Mucosa of stomach (tissue), 1 donor: ENCODE measurements around the gene STAG3.
"Not testable (repeated sequence)": the region's sequence is repeated elsewhere in the genome, so short reads cannot be mapped to it uniquely, and the experiment has no call there.

ENCODE experiments used
- H3K27me3 ChIP-seq: one replicate; pipeline ENCODE4 v1.7.0; 2013; ENCODE audit warnings: mild to moderate bottlenecking, low read length; ENCODE audit not compliant: control insufficient read depth, insufficient read depth
- H3K36me3 ChIP-seq: one replicate; pipeline ENCODE4 v1.7.0; 2013; ENCODE audit warnings: low read length; ENCODE audit not compliant: control insufficient read depth, insufficient read depth
- H3K4me1 ChIP-seq: one replicate; pipeline ENCODE4 v1.7.0; 2013; ENCODE audit warnings: mild to moderate bottlenecking, low read length; ENCODE audit not compliant: control insufficient read depth, insufficient read depth
- H3K4me3 ChIP-seq: one replicate; pipeline ENCODE4 v1.7.0; 2013; ENCODE audit warnings: low read length
- H3K9ac ChIP-seq: one replicate; pipeline ENCODE4 v1.7.0; 2013; ENCODE audit warnings: mild to moderate bottlenecking, low read length, moderate library complexity
- H3K9me3 ChIP-seq: one replicate; pipeline ENCODE4 v1.7.0; 2013; ENCODE audit warnings: mild to moderate bottlenecking, low read length, moderate library complexity; ENCODE audit not compliant: control insufficient read depth
- donor health status: Pancreatic carcinoma.

STAG3 gene

DNA sequence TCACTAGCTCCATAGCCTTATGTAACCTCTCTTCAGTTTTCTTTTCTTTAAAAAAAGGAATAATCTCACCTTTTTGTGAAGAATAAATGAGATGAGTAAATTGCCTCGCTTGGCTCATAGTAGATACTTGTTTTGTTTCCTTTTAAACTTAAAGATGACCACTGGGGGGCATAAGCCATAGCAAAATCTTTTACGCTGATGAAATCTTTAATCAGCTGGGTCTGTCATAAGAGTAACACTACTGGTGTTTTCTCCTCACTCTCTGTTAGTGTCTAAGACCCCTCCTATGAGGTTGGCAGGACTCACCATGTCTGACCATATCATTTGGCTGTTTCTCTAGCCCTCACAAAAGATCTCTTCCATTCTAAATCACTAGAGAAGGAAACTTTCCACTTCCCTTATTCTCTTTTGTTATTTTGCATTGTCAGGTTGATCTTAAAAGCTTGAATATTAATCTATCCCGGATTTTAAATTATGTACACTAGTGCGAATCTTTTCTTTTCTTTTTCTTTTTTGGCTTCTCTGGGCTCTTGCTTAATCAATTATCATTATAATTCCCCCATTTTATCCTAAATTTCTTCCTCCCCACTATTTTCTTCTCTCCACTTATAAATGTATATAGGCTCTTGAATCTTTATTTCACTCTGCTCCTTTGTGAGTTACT lies 12.5 kb downstream of the STAG3 start:
- Histone ChIP-seq H3K36me3 (no peaks in the 10 kb centered on the region), H3K27me3 (no peaks in the 10 kb centered on the region), H3K9ac (no peak overlapping the region), H3K9me3 (no peaks in the 10 kb centered on the region), H3K4me1 (no peaks in the 10 kb centered on the region), H3K4me3 (no peak overlapping the region)

GRCh38 chr7:100191775-100192174 lies 14.1 kb downstream of the STAG3 start:
- H3K9me3 ChIP-seq, result no peaks in the 10 kb centered on the region
- no peak overlapping the region for H3K4me3 ChIP-seq
- no peaks in the 10 kb centered on the region for H3K4me1 ChIP-seq
- no peaks in the 10 kb centered on the region for H3K27me3 ChIP-seq
- H3K36me3 ChIP-seq, result no peaks in the 10 kb centered on the region
- H3K9ac ChIP-seq, result no peak overlapping the region

- not testable (repeated sequence) for H3K4me1 ChIP-seq, H3K27me3 ChIP-seq, H3K9me3 ChIP-seq, H3K4me3 ChIP-seq, H3K9ac ChIP-seq, H3K36me3 ChIP-seq
Observed at GRCh38 chr7:100192281-100192862, 14.7 kb downstream of the STAG3 start.

- Histone ChIP-seq H3K9me3 (no peaks in the 10 kb centered on the region), H3K4me3 (no peak overlapping the region), H3K36me3 (no peaks in the 10 kb centered on the region), H3K27me3 (no peaks in the 10 kb centered on the region), H3K9ac (no peak overlapping the region), H3K4me1 (no peaks in the 10 kb centered on the region)
Observed at GRCh38 chr7:100192969-100193368, 15.3 kb downstream of the STAG3 start.

DNA sequence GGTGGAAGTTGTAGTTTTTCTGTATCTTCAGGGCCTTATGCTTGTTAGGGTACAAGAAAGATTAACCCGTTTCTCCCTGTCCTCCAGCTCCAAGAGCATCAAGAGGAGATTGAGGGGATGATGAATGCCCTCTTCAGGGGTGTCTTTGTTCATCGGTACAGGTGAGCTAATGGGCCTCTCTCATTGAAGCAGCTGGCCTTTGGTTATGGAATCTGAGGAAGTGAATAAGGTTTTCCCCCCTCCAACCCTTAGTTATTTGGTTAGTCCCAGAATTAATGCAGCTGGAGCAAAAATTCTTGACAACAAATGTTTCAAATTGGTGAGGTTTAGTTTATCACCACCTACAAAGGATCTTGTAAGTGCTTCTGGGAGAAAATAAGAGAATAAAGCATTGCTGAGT lies 17.5 kb downstream of the STAG3 start:
- Histone ChIP-seq H3K9ac (no peak overlapping the region), H3K36me3 (no peaks in the 10 kb centered on the region), H3K4me3 (no peak overlapping the region), H3K27me3 (peaks cover 3% of the 10 kb centered on the region), H3K4me1 (no peaks in the 10 kb centered on the region), H3K9me3 (no peaks in the 10 kb centered on the region)

GRCh38 chr7:100195901-100196322 lies 18.2 kb downstream of the STAG3 start:
- not testable (repeated sequence) for H3K9ac ChIP-seq, H3K4me3 ChIP-seq

DNA sequence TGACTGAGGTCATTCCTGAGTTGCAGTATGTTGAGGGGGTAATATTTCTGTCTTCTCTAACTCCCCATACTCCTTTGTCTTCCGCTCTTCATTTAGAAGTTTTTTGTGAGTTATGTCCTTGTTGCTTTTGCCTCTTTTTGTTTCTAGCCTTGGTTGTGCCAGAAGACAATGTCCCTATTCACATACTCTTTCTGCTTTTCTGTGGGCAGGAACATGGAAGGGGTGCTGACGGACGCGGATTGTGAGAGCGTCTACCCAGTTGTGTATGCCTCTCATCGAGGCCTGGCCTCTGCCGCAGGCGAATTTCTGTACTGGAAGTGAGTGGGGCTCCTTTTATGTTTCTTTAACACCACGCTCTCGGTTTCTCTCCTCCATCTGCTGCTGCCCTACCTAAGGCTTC lies 20.5 kb downstream of the STAG3 start:
- H3K27me3 ChIP-seq, result peaks cover 19% of the 10 kb centered on the region
- H3K36me3 ChIP-seq, result no peaks in the 10 kb centered on the region
- H3K4me3 ChIP-seq, result no peak overlapping the region
- no peak overlapping the region for H3K9ac ChIP-seq
- H3K4me1 ChIP-seq, result peaks cover 4% of the 10 kb centered on the region
- no peaks in the 10 kb centered on the region for H3K9me3 ChIP-seq

More at GRCh38 chr7:100195901-100196322, 18.2 kb downstream of the STAG3 start:
- not testable (repeated sequence) for H3K4me1 ChIP-seq, H3K27me3 ChIP-seq, H3K9me3 ChIP-seq, H3K36me3 ChIP-seq

- H3K27me3 ChIP-seq, result peaks cover 19% of the 10 kb centered on the region
Observed at GRCh38 chr7:100200693-100201092, 23.0 kb downstream of the STAG3 start.

GRCh38 chr7:100204454-100204853 lies 26.7 kb downstream of the STAG3 start:
- no peak overlapping the region for H3K4me3 ChIP-seq
- H3K27me3 ChIP-seq, result peaks cover 17% of the 10 kb centered on the region
- no peaks in the 10 kb centered on the region for H3K36me3 ChIP-seq
- H3K9ac ChIP-seq, result no peak overlapping the region
- H3K4me1 ChIP-seq, result peaks cover 10% of the 10 kb centered on the region
- no peaks in the 10 kb centered on the region for H3K9me3 ChIP-seq

More at GRCh38 chr7:100200693-100201092, 23.0 kb downstream of the STAG3 start:
- Histone ChIP-seq H3K4me3 (no peak overlapping the region), H3K36me3 (no peaks in the 10 kb centered on the region), H3K4me1 (peaks cover 10% of the 10 kb centered on the region), H3K9ac (no peak overlapping the region), H3K9me3 (no peaks in the 10 kb centered on the region)

GRCh38 chr7:100208911-100209408 lies 31.2 kb downstream of the STAG3 start:
- Histone ChIP-seq H3K36me3 (no peaks in the 10 kb centered on the region), H3K4me3 (no peak overlapping the region), H3K27me3 (no peaks in the 10 kb centered on the region), H3K4me1 (peaks cover 7% of the 10 kb centered on the region), H3K9me3 (no peaks in the 10 kb centered on the region), H3K9ac (no peak overlapping the region)

DNA sequence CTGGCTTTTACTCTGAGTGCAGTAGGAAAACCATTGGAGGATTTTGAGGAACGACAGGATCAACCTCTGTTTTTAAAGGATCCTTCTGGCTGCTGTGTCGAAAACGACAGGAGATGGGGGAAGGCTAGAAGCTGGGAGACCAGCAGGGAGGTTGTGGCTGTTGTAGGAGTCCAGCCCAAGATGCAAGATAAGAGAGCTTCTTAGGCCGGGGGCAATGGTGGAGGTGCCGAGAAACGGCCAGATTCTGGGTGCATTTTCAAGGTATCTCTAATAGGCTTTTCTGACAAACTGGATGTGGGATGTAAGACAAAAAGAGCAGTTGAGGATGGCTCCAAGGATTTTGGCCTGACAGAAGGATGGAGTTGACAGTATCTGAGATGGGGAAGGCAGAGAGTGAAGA lies 31.8 kb downstream of the STAG3 start:
- Histone ChIP-seq H3K9me3 (no peaks in the 10 kb centered on the region), H3K36me3 (no peaks in the 10 kb centered on the region), H3K4me1 (peaks cover 9% of the 10 kb centered on the region), H3K9ac (no peak overlapping the region), H3K4me3 (no peak overlapping the region), H3K27me3 (no peaks in the 10 kb centered on the region)

GRCh38 chr7:100210805-100211204 lies 33.1 kb downstream of the STAG3 start:
- no peaks in the 10 kb centered on the region for H3K9me3 ChIP-seq
- peaks cover 7% of the 10 kb centered on the region for H3K4me1 ChIP-seq
- H3K9ac ChIP-seq, result no peak overlapping the region
- H3K27me3 ChIP-seq, result no peaks in the 10 kb centered on the region
- H3K4me3 ChIP-seq, result no peak overlapping the region
- H3K36me3 ChIP-seq, result no peaks in the 10 kb centered on the region
